Heart left ventricle (tissue), 16 donors: ENCODE measurements around the gene BMP8A. TPM values are rescaled to one million over a fixed set of nuclear protein-coding genes. Genes with fewer than 3 reads are reported as not detected.

Source experiments
- ATAC-seq, 4 donors: fragments of 200-7000 bp; cut with Tn5 transposase; one replicate each; pipeline ENCODE4 v1.9.1; 2020 to 2022; ENCODE audit warnings: moderate library complexity in 4 of 4, mild to moderate bottlenecking in 3 of 4, moderate number of reproducible peaks in 1 of 4
- DNase-seq, 5 donors: peaks; one replicate each; pipeline ENCODE4 v3.0.0-alpha.2; 2020
- H3K27ac ChIP-seq, 12 donors: fragments of 200-600 bp; sonication (generic) in 4 of 12; one replicate each; pipeline versions ENCODE4 v1.5.0 to v1.8.0; 2016 to 2022; ENCODE audit warnings: mild to moderate bottlenecking in 2 of 12
- H3K27me3 ChIP-seq, 9 donors: fragments of 200-600 bp; sonication (generic) in 2 of 9; one replicate each; pipeline versions ENCODE4 v1.5.1 to v1.8.0; 2016 to 2022; ENCODE audit warnings: mild to moderate bottlenecking in 3 of 9
- H3K36me3 ChIP-seq, 9 donors: fragments of 200-600 bp; sonication (generic) in 2 of 9; one replicate each; pipeline versions ENCODE4 v1.5.0 to v1.8.0; 2018 to 2022; ENCODE audit warnings: mild to moderate bottlenecking in 2 of 9
- H3K4me1 ChIP-seq, 12 donors: fragments of 200-600 bp; sonication (generic) in 4 of 12; one replicate each; pipeline versions ENCODE4 v1.5.0 to v1.8.0; 2016 to 2022; ENCODE audit warnings: mild to moderate bottlenecking in 3 of 12
- H3K4me3 ChIP-seq, 12 donors: fragments of 200-600 bp; sonication (generic) in 4 of 12; one replicate each; pipeline versions ENCODE4 v1.5.0 to v1.8.0; 2017 to 2022; ENCODE audit warnings: mild to moderate bottlenecking in 9 of 12, moderate library complexity in 4 of 12
- H3K9me3 ChIP-seq, 12 donors: fragments of 200-600 bp; sonication (generic) in 4 of 12; one replicate each; pipeline versions ENCODE4 v1.5.0 to v1.8.0; 2016 to 2022; ENCODE audit warnings: mild to moderate bottlenecking in 1 of 12
- CTCF ChIP-seq, 12 donors: fragments of 200-600 bp; sonication (generic) in 4 of 12; IDR thresholded peaks; one replicate each; pipeline versions ENCODE4 v1.5.0 to v1.8.0; 2018 to 2022; ENCODE audit warnings: antibody characterized with exemption in 12 of 12, mild to moderate bottlenecking in 5 of 12
- POLR2A ChIP-seq, 2 donors: fragments of 450-650 bp; IDR thresholded peaks; one replicate each; pipeline ENCODE4 v1.6.1; 2017; ENCODE audit warnings: antibody characterized with exemption in 2 of 2, mild to moderate bottlenecking in 2 of 2, moderate library complexity in 2 of 2
- WGBS, 4 donors: extraction: QIAGEN DNeasy Blood & Tissue Kit in 2 of 4; methylation state at CpG; one replicate each; pipeline versions ENCODE4 v1.1.5 to v1.1.7; 2013 to 2018; 5-methylcytosine and 5-hydroxymethylcytosine counted together
- intact Hi-C, 10 donors: fragments of 100-400 bp; cut with DNase I; formaldehyde crosslinking; loops; one replicate each; pipeline versions ENCODE4 v1.11.1 to v1.14.2; 2022
- polyA plus RNA-seq, 2 donors: library from polyadenylated mRNA; stranded (reverse); fragments of 200-250 nt; gene quantifications; one replicate each; pipeline ENCODE4 v1.2.3, GENCODE V29; 2013
- total RNA-seq, 9 donors: library from RNA; depleted of rRNA in 2 of 9; stranded (reverse); fragments of >200 nt in 2 of 9; fragmentation: NEBNext Ultra II Directional in 3 of 9; extraction: Animal tissue kit (Norgen Biotek cat#: 25700) in 3 of 9; gene quantifications; one replicate each; pipeline versions ENCODE4 v1.1.0 to v1.2.4, GENCODE V29; 2016 to 2023
- donor health status: ischemic (EF 13 %, LVEDD 7.1; RV severe dilation, severe dysfunction).
- donor health status: healthy with polysubstance abuse.
- donor health status: DM: no; HTN: yes; CAD: no.
- donor health status: DM: no; HTN: no; CAD: no.
- donor health status: ischemic (EF 25% LVEDD 6.9; RV normal size, moderate dysfunction).
- donor health status: ischemic (EF 25% LVEDD 5.7; RV mildly dilated, moderate dysfunction).
- donor health status: healthy.
- donor health status: DM: yes; HTN: yes; CAD: no.
- donor health status: ischemic (EF 35%, LVEDD 5.7; RV mildly dilated, moderate dysfunction).
- donor health status: nonischemic (EF 11% LVEDD 7.7; RV severe dilation, severe dysfunction).
- donor health status: DM: yes; HTN: yes; CAD: no.
- donor health status: PGD.
- donor health status: ischemic (EF 29% LVEDD 5.4; RV normal size, mild dysfunction).
- donor health status: nonischemic (EF 23%, LVEDD 6.1; RV moderate dilation, normal function).

The BMP8A gene
- total and polyA plus RNA-seq, 11 donors = 0.22 to 2.4 (median 0.60) TPM; not detected in 2

DNA sequence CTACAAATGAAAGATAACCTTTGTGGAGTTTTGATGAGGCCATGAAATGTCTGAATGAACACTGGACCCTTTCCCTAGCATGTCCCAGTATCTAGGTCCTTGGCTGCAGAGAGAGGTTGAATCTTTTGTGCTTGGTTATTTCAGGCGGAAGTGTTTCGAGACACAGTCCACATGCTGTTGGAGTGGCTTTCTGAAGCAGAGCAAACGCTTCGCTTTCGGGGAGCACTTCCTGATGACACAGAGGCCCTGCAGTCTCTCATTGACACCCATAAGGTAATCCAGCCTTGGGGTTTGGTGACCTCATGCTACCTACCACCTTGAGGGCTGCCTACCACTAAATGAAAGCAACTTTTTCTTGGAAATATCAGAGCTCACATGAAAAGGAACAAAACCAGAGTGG, 38.9 kb upstream of the BMP8A start:
- Histone ChIP-seq H3K36me3 (peaks cover 15 to 100% (median 99%) of the 10 kb centered on the region in 9 donors), H3K27ac (peak overlapping the region in 1 of 12 donors; percentile 13), H3K27me3 (no peaks in the 10 kb centered on the region), H3K9me3 (no peaks in the 10 kb centered on the region), H3K4me1 (peaks cover 0 to 9% (median 0%) of the 10 kb centered on the region in 12 donors), H3K4me3 (no peak overlapping the region)
- WGBS, 4 donors = 60 to 85% (median 68%) methylated on average over 5 of the region's 5 CpGs
- TF ChIP-seq CTCF (IDR thresholded peaks at IDR 0.05) (no peak), POLR2A (IDR thresholded peaks at IDR 0.05) (no peak)
- intact Hi-C loops = loop anchor here in 2 of 10 donors (10.0 kb wide), 2 partner anchors 128 to 148 kb away; no protein-coding TSS in a partner anchor
- ATAC-seq (peak in 3 of 4 donors; percentile 59 to 69 (median 68)), DNase-seq (no peak)

DNA sequence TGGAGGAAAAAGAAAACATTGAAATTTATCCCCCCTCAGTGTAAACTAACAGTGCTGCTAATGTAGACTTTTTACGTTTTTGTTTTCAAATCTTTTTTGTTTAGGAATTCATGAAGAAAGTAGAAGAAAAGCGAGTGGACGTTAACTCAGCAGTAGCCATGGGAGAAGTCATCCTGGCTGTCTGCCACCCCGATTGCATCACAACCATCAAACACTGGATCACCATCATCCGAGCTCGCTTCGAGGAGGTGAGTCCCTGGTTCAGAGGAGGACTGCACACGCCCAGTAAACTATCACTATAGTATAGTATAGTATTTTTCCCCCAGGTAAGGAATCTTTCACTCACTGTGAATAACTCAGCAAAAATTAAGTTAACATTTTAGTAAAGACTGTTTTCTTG, 37.8 kb upstream of the BMP8A start:
- TF ChIP-seq CTCF (IDR thresholded peaks at IDR 0.05) = no peak
- no peak for TF ChIP-seq POLR2A (IDR thresholded peaks at IDR 0.05)

DNA sequence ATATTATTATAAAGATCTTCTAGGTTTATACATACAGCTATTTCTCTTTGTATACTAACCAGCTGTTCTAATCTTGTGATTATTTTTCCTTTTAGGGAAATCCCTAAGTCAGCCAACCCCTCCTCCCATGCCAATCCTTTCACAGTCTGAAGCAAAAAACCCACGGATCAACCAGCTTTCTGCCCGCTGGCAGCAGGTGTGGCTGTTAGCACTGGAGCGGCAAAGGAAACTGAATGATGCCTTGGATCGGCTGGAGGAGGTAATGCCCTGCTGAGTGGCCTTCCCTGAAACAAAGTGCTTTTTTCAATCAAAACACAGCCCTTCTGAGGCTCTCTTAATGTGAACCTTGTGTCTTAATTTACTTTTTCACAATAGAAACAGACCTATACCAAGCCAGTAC, 32.4 kb upstream of the BMP8A start:
- intact Hi-C loops = loop anchor here in 2 of 10 donors (10.0 kb wide), 2 partner anchors 134 to 154 kb away; no protein-coding TSS in a partner anchor
- TF ChIP-seq CTCF (IDR thresholded peaks at IDR 0.05) = no peak
- TF ChIP-seq POLR2A (IDR thresholded peaks at IDR 0.05) = no peak
- Histone ChIP-seq H3K27me3 (no peaks in the 10 kb centered on the region), H3K4me1 (no peaks in the 10 kb centered on the region), H3K4me3 (no peak overlapping the region), H3K36me3 (peaks cover 12 to 100% (median 100%) of the 10 kb centered on the region in 9 donors), H3K9me3 (no peaks in the 10 kb centered on the region), H3K27ac (no peak overlapping the region)
- ATAC-seq (no peak), DNase-seq (no peak)
- WGBS, 4 donors = 92 to 93% (median 93%) methylated on average over 4 of the region's 4 CpGs

More for the DNA sequence above, 37.8 kb upstream of the BMP8A start:
- H3K4me3 ChIP-seq = no peak overlapping the region
- H3K27me3 ChIP-seq = no peaks in the 10 kb centered on the region
- ATAC-seq (peak in 2 of 4 donors; percentile 38 to 57), DNase-seq (peak in 3 of 5 donors; percentile 53 to 60 (median 55))
- peaks cover 0 to 9% (median 0%) of the 10 kb centered on the region in 12 donors for H3K4me1 ChIP-seq
- H3K9me3 ChIP-seq = no peaks in the 10 kb centered on the region
- H3K27ac ChIP-seq = no peak overlapping the region
- WGBS, 4 donors = 73 to 83% (median 81%) methylated on average over 8 of the region's 8 CpGs
- intact Hi-C loops = loop anchor here in 2 of 10 donors (10.0 kb wide), 2 partner anchors 129 to 149 kb away; no protein-coding TSS in a partner anchor
- H3K36me3 ChIP-seq = peaks cover 15 to 100% (median 99%) of the 10 kb centered on the region in 9 donors

GRCh38 chr1:39462074-39462473, 29.4 kb upstream of the BMP8A start:
- ATAC-seq = no peak

More at GRCh38 chr1:39462074-39462473, 29.4 kb upstream of the BMP8A start:
- WGBS, 4 donors = 75 to 91% (median 81%) methylated on average over 1 of the region's 1 CpG
- no peak for DNase-seq
- intact Hi-C loops = no loop called here
- H3K9me3 ChIP-seq = no peaks in the 10 kb centered on the region
- no peaks in the 10 kb centered on the region for H3K27me3 ChIP-seq
- peaks cover 0 to 7% (median 0%) of the 10 kb centered on the region in 12 donors for H3K4me1 ChIP-seq
- peaks cover 2 to 100% (median 99%) of the 10 kb centered on the region in 9 donors for H3K36me3 ChIP-seq
- no peak overlapping the region for H3K4me3 ChIP-seq
- H3K27ac ChIP-seq = no peak overlapping the region
- TF ChIP-seq CTCF (IDR thresholded peaks at IDR 0.05) (no peak), POLR2A (IDR thresholded peaks at IDR 0.05) (no peak)
